Activated T-cell treated with anti-CD3 and anti-CD28 coated beads, Interleukin-2, amount 50 U/mL, for 1 hour (primary cell): ENCODE measurements around the gene RALGAPB.
"Not testable (repeated sequence)": the region's sequence is repeated elsewhere in the genome, so short reads cannot be mapped to it uniquely, and the experiment has no call there.

ENCODE experiments used
- DNase-seq: peaks from one replicate; pipeline ENCODE4 v3.0.0-alpha.2; 2020

Gene RALGAPB

GRCh38 chr20:38447931-38448675 is 24.5 kb upstream of the RALGAPB start:
- DNase-seq: no peak

- no peak for DNase-seq
Measured at GRCh38 chr20:38449046-38449445, 23.6 kb upstream of the RALGAPB start.

- DNase-seq: no peak
Measured at GRCh38 chr20:38450412-38450975, 22.1 kb upstream of the RALGAPB start.

- no peak for DNase-seq
Measured at GRCh38 chr20:38452880-38453624, 19.6 kb upstream of the RALGAPB start.

- DNase-seq: no peak
Measured at GRCh38 chr20:38453941-38454340, 18.7 kb upstream of the RALGAPB start.

- no peak for DNase-seq
Measured at GRCh38 chr20:38454556-38455473, 17.8 kb upstream of the RALGAPB start.

- no peak for DNase-seq
Measured at GRCh38 chr20:38458314-38458713, 14.3 kb upstream of the RALGAPB start.

GRCh38 chr20:38460040-38460623 is 12.5 kb upstream of the RALGAPB start:
- DNase-seq: no peak

- not testable (repeated sequence) for DNase-seq
Measured at GRCh38 chr20:38460631-38461030, 12.0 kb upstream of the RALGAPB start.

- not testable (repeated sequence) for DNase-seq
Measured at GRCh38 chr20:38461167-38461566, 11.5 kb upstream of the RALGAPB start.

GRCh38 chr20:38461569-38461968 is 11.1 kb upstream of the RALGAPB start:
- not testable (repeated sequence) for DNase-seq

GRCh38 chr20:38466171-38466570 is 6.5 kb upstream of the RALGAPB start:
- DNase-seq: no peak

- DNase-seq: no peak
Measured at GRCh38 chr20:38466983-38467382, 5.7 kb upstream of the RALGAPB start.

- no peak for DNase-seq
Measured at GRCh38 chr20:38471245-38471644, 1.4 kb upstream of the RALGAPB start.

GRCh38 chr20:38471987-38472512 is 593 bp upstream of the RALGAPB start:
- DNase-seq: no peak

- no peak for DNase-seq
Measured at GRCh38 chr20:38473367-38473795, 738 bp downstream of the RALGAPB start.

GRCh38 chr20:38477747-38478146 is 5.1 kb downstream of the RALGAPB start:
- no peak for DNase-seq

GRCh38 chr20:38479596-38479995 is 7.0 kb downstream of the RALGAPB start:
- DNase-seq: no peak

GRCh38 chr20:38485041-38485440 is 12.4 kb downstream of the RALGAPB start:
- DNase-seq: no peak

- no peak for DNase-seq
Measured at GRCh38 chr20:38489181-38489580, 16.5 kb downstream of the RALGAPB start.

GRCh38 chr20:38497246-38497935 is 24.7 kb downstream of the RALGAPB start:
- no peak for DNase-seq

- no peak for DNase-seq
Measured at GRCh38 chr20:38498909-38499308, 26.3 kb downstream of the RALGAPB start.
